ENCODE results near the gene CBARP.

CBARP gene

DNA sequence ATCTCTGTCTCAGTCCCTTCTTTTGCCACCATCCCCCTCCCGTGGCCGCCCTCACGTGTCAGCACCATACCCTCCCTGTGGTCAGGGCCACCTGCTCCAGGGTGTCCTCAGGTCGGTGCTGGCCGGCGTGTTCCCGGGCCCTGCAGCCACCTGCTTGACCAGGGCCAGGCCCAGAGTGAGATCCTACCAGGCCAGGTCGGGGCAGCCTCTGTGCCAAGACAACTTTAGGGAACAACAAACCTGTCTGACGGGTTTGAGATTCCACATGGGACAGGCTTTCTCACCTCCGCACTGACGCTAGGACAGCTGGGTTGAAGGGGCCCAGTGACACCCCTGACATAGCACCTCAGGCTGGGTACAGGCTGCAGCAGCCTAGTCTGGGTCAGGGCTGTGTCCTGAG lies 56.2 kb downstream of the CBARP start:
- TF ChIP-seq, protein P1, sequence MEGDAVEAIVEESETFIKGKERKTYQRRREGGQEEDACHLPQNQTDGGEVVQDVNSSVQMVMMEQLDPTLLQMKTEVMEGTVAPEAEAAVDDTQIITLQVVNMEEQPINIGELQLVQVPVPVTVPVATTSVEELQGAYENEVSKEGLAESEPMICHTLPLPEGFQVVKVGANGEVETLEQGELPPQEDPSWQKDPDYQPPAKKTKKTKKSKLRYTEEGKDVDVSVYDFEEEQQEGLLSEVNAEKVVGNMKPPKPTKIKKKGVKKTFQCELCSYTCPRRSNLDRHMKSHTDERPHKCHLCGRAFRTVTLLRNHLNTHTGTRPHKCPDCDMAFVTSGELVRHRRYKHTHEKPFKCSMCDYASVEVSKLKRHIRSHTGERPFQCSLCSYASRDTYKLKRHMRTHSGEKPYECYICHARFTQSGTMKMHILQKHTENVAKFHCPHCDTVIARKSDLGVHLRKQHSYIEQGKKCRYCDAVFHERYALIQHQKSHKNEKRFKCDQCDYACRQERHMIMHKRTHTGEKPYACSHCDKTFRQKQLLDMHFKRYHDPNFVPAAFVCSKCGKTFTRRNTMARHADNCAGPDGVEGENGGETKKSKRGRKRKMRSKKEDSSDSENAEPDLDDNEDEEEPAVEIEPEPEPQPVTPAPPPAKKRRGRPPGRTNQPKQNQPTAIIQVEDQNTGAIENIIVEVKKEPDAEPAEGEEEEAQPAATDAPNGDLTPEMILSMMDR (conservative IDR thresholded peaks at IDR 0.05; ENCODE audit: low read depth, low read length), result no peak
- no peak overlapping the region for H3K4me3 ChIP-seq (ENCODE audit: low read length)
- no peak for DNase-seq (ENCODE audit: low read depth)

All from retinal pigment epithelial cell (primary cell).